DMS 273 (cell line): ENCODE data around the gene FOXF2.

Experiments
- DNase-seq: peaks from one replicate; lab custom pipeline; 2025; ENCODE audit not compliant: unreplicated experiment; lab: John Stamatoyannopoulos, UW

FOXF2 gene

DNA sequence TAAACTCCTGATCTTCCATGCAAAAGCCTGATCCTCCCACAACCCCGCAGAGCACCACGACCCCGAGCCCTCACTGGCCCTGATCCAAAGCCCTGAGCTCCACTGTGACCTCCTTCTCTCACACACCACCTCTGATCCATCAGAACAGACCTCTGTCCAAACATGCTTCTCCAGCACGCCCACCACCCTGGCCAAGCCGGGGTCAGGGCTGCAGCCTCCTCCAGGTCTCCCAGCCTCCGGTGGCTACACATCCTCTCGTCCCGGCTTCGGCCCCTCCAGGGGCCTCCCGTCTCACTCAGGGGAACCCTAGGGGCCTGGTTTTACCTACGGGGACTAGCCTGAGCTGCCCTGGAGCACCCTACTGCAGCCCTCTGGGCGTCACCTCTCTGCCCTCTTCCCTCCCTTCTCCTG, 49.1 kb downstream of the FOXF2 start:
- DNase-seq = no peak

DNA sequence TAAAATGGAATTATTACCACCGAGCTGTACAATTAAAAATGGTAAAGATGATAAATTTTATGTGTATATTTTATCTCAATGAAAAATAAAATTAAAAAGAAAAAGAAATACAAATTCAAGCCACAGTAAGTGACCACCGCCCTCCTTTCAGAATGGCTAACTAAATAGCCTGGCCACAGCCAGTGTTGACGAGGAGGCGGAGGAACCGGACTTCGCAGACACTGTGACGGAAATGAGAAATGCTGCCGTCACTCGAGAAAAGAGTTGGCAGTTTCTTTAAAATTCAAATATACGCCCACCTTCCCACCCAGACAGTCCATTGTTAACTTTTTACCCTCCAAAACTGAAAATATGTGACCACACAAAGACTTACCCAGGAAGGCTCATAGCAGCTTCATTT, 50.0 kb downstream of the FOXF2 start:
- DNase-seq = no peak

DNA sequence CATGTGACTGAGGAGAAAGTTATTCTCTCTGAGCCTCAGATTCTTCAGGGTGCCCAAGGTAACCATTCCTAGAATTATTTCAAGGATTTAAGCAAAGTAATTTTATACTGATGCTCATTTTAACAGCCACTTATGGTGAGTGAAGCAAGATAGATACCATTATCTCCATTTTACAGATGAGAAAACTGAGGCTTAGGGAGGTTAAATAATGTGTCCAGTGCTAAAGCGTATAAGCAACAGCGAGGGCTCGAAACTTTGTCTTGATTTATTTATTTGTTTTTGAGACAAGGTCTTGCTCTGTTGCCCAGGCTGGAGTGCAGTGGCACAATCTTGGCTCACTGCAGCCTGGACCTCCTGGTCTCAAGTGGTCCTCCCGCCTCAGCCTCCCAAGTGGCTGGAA, 53.6 kb downstream of the FOXF2 start:
- no peak for DNase-seq
